VCaP (cell line): ENCODE results near the gene ZNF335.

ENCODE experiments used
- H3K27ac ChIP-seq: fragments of 450-650 bp; 2 replicates; pipeline ENCODE4 v1.5.1; 2017
- CTCF ChIP-seq: fragments of 450-650 bp; conservative IDR thresholded peaks from 2 replicates; pipeline ENCODE4 v1.5.1; 2017; ENCODE audit warnings: mild to moderate bottlenecking, moderate library complexity

ZNF335 gene

GRCh38 chr20:46007671-46008070, 35.7 kb upstream of the ZNF335 start:
- H3K27ac ChIP-seq, result no peak overlapping the region
- TF ChIP-seq CTCF, result no peak

GRCh38 chr20:46006964-46007363, 35.0 kb upstream of the ZNF335 start:
- no peak overlapping the region for H3K27ac ChIP-seq
- no peak for TF ChIP-seq CTCF

- no peak for TF ChIP-seq CTCF
- no peak overlapping the region for H3K27ac ChIP-seq
These were observed 34.2 kb upstream of the ZNF335 start for GRCh38 chr20:46006022-46006705.

GRCh38 chr20:46004889-46005473, 33.0 kb upstream of the ZNF335 start:
- no peak for TF ChIP-seq CTCF
- no peak overlapping the region for H3K27ac ChIP-seq

GRCh38 chr20:46004187-46004586, 32.2 kb upstream of the ZNF335 start:
- no peak overlapping the region for H3K27ac ChIP-seq
- TF ChIP-seq CTCF, result no peak

- H3K27ac ChIP-seq, result no peak overlapping the region
- TF ChIP-seq CTCF, result no peak
These were observed 30.0 kb upstream of the ZNF335 start for GRCh38 chr20:46002008-46002407.

- no peak for TF ChIP-seq CTCF
- H3K27ac ChIP-seq, result no peak overlapping the region
These were observed 29.5 kb upstream of the ZNF335 start for GRCh38 chr20:46001498-46001897.
